NCI-H187 (cell line): ENCODE measurements around the gene TMEM119.
"Not testable (repeated sequence)": the region's sequence is repeated elsewhere in the genome, so short reads cannot be mapped to it uniquely, and the experiment has no call there.

Experiments
- DNase-seq, 2 experiments: peaks; one replicate each; lab custom pipeline; 2025; lab: John Stamatoyannopoulos, UW

The TMEM119 gene

DNA sequence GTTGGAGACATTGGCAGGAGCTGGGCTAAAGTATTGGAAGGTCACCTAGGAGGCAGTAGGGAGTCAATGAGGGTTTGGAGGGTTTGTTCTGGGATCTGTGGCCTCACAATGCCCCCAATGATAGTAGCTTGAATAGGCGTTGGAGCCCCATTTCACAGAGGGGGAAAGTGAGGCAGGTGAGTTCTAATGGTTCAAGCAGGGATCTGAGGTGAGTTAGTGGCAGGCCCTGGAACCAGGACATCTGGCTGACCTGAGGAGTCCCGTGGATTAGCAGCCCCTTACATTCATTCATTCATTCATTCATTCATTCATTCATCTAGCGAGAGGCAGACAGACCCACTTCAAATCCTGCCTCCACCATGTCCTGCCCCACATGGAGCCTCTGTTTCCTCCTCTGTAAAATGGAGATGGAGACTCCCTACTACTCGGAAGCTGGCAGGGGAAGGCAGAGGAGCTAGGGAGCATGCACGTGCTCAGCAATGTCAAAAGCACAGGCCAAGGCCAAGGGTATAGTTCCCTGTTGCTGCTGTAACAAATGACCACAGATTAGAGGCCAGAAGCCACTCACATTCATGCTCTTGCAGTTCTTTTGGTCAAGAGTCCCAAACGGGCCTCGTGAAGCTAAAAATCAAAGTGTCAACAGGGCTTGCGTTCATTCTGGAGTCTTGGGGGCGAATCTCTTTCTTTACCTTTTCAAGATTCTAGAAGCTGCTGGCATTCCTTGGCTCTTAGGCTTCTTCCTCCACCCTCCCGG, 2.2 kb upstream of the TMEM119 start:
- no peak for DNase-seq

DNA sequence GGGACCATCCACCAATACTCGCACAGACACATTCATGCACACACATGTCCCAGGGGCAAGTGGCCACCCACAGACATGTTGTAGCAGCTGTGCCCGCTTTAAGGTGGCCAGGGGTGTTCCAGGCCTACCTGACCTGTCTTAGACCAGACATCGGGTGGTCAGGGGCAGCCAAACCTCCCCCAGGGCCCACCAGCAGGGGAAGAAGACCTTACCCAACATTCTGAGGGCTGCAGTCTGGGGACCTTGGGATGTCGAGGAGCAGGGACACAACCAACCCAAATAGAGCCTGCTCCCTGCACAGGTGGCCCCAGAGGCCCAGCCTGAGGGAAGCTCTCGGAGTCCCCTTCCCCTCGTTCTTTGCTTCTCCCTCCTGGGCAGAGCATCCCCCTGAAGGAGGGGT, 1.7 kb upstream of the TMEM119 start:
- DNase-seq: no peak

DNA sequence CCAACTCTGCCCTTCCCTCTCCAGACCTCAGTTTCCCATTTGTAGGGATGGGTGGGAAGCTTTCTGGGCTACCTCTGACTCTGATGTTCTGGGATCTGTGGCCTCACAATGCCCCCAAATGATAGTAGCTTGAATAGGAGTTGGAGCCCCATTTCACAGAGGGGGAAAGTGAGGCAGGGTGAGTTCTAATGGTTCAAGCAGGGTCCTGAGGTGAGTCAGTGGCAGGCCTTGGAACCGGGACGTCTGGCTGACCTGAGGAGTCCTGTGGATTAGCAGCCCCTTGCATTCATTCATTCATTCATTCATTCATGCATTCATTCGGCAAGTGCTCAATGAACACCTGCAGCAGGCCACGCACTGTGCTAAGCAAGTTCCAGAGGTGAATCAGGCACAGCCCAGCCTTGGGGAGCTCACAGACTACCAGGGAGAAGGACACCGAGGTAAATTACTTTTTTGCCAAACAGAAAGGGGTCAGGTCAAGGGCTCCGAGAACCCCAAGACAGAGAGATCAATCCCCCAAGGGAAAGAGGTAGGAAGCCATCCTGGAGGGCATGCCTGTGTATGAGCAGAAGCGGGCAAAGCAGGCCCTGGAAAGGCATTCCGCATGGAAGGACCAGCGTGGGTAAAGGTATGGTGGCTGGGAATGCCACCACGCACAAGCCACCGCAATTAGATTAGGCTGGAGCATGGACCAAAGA, 818 bp upstream of the TMEM119 start:
- no peak for DNase-seq

DNA sequence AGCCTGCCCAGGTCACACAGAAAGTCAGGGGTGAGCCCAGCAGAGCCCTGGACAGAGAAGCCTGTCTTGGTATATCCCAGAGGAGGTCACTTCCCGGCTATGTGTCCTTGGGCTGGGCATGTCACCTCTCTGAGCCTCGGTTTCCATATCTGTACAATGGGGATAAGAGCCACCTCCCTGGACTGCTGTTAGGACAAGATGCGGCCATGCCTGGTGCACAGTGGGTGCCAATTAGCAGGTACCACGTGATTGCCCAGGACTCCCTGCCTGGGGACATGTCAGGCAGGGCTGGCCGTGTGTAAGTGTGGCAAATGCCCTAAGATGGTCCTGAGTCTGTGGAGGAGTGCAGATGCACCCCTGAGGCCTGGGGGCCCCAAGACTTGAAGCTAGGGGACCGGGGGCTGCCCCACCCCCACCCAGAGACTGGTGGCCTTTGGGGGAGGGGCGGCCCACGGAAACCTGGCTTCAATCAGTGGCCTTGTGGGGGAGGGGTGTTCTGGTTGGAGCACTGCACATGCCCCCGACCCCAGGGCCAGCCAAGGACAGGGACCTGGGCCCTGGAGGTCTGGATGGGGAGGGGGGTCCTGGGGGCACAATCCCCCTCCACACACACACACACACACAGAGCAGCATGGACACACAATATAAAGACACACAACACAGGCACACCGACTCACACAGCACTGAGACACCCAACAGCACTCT, 878 bp downstream of the TMEM119 start:
- no peak for DNase-seq

DNA sequence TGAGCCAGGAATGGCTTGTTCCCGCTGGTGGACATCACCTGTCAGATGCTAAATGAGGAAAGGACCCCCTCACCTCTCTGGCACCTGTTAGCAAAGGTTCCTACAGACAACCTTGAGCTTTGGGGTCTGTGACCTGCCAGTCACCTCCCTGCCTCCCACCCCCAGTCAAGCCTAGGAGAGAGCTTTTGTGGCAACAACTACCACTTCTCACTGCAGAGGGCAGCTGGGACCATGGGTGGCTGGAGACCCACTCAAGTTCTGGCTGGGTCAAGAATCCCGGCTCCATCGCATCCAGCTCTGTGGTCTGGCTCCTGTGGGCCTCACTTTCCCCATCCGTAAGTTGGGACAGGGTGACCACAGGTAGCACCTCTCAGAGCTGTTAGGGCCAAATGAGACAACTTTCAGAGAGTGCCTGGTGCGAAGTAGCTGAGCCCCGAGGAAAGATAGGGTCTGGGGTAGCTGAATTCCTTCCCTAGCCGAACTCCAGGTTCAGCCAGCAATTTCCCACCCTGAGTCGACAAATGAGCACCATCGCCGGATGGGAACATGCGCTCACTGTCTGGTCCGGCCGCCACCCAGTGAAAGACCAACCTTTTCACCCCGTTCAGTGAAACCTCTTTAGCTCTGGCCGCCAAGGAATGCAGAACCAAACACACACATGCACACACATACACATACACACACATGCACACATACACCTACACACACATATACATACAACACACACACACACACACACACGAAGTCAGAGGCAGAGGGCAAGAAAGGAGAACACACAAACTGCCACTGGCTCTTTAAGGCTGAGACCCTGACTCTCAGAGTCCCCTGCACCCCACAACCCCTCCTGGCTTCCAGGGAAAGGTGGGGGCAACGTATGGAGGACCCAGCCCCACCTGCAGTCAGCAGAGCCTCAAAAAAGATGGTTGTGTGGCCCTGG, 1.9 kb downstream of the TMEM119 start:
- no peak for DNase-seq

DNA sequence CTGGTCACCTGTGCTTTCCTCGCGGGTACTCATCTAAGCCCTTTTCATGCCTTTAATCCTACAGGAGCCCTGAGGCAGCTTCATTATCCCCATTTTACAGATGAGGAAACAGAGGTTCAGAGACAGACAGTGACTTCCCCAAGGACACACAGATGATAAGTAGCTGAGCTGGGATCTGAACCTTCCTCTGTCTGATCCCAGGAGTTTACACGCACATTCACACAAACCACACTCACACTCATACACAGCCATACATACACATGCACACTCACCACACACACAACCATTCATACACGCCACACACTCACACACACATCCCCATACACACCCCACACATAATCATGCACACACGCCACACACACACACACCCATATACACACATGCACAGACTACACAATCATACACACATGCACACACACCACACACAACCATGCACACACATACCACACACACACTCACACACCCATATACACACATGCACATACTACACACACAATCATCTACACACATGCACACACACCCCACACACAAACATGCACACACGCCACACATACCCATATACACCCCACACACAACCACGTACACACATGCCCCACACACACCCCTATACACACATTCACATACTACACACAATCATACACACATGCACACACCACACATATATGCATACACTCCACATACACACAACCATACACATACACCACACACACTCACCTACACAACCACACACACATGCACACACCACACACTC, 2.7 kb downstream of the TMEM119 start:
- DNase-seq: no peak

DNA sequence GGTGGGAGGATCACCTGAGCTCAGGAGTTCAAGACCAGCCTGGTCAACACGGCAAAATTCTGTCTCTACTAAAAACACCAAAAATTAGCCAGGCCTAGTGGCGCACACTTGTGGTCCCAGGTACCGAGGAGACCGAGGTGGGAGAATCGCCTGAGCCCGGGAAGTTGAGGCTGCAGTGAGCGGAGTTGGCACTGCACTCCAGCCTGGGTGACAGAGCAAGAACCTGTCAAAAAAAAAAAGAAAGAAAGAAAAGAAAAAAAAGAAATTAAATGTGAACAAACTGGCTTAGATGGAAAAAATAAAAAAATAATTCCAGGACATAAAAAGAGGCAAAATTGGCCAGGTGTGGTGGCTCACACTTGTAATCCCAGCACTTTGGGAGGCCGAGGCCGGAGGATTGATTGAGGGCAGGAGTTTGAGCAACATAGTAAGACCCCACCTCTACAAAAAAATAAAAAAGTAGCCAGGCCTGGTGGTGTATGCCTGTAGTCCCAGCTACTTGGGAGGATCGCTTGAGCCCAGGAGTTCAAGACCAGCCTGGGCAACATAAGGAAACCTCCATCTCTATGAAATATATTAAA, 3.5 kb downstream of the TMEM119 start:
- DNase-seq: no peak

DNA sequence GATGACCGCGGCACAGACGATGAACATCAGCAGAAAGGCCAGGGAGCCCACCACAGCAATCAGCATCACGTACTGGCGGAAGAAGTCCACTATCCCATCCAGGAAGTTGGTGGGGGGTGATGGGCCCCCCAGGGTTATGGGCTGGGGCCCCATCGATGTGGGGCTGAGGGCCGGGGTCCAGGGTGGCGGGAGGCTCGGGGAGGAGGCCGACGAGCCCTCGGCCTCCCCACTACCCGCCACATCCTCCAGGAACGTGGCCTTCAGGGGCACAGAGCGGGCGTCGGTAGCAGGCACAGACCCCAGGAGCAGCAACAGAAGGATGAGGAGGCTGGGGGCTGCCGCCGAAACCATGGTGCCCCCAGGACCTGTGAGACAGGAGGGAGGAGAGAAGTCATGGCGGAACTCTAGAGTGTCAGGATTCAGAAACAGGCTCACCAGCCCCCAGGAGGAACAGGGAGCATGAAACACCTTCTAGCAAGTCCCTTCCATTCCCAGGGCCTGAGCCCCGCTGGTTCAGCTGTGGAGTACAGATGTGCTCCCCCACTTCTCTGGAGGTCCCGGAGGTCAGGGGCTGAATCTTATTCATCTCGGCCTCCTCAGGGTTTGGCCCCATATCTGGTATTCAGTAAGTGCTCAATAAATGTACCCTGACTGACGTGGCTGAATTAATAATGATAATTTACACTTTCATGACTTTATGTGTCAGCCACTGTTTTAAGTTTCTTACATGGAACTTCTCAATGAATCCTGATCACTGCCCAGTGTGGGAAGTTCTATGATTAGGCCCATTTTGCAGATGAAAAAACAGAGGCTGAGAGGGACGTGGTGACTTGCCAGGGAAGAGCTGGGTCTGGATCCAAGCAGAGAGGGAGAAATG, 5.6 kb downstream of the TMEM119 start:
- no peak for DNase-seq

DNA sequence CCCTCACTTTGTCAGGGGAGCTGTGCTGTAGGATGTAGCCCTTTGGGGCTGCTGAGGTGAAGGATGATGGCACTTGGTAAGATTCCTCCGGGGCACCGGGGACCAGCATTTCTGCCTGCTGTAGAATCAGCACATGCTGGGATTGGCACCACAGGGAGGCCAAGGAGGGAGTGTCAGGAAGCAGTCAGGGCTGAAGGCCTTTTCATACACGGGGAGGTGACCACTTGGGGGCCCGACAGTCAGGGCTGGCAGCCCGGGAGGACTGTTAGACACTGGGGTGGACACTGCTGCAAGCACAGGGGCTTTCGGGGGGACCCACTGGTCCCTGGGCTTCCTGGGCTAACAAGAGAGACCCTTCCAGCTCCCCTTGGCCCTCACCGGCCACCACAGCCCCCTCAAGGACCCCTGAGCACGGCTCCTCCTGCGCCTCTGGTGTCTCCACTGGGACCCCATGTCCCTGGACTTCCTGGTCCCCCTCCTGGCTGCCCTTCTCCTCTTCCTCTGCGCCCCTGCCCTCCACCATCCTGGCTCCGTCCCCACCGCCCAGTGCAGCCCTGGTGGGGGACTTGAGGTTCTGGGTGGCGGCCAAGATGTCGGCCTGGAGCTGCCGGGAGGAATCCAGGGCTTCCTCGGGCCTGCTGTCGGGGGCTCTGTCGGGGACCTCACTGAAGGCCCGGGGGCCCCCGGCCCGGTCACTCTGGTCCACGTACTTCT, 6.5 kb downstream of the TMEM119 start:
- DNase-seq: no peak

DNA sequence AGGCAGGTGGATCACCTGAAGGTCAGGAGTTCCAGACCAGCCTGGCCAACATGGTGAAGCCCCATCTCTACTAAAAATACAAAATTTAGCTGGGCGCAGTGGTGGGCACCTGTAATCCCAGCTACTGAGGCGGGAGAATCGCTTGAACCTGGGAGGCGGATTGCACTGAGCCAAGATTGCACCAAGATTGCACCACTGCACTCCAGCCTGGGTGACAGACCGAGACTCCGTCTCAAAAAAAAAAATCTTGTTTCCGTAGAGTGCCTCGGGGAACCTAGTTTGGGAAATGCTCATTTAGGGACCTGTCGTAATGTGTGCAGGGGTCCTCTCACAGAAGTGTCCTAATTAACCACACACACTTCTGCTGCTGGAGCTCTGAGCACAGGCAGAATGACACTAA, 7.4 kb downstream of the TMEM119 start:
- DNase-seq: not testable (repeated sequence)

DNA sequence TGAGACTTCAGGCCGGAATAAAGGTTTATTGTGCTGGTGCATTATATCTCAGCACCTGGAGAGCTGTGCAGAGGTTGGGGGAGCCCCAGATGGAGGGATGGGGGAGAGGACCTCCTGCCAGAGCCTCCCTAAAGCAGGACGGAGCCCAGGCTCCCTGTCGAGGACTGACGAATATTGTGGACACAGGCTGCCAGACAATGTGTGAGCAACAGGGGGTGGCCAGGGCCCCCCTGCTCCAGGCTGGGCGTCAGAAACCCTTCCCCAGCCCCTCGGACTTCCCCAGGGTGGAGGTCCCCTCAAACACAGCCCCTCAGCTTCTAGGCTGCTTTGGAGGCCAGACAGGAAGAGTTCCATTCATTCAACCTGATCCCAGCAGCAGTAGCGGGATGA, 8.0 kb downstream of the TMEM119 start:
- no peak for DNase-seq

DNA sequence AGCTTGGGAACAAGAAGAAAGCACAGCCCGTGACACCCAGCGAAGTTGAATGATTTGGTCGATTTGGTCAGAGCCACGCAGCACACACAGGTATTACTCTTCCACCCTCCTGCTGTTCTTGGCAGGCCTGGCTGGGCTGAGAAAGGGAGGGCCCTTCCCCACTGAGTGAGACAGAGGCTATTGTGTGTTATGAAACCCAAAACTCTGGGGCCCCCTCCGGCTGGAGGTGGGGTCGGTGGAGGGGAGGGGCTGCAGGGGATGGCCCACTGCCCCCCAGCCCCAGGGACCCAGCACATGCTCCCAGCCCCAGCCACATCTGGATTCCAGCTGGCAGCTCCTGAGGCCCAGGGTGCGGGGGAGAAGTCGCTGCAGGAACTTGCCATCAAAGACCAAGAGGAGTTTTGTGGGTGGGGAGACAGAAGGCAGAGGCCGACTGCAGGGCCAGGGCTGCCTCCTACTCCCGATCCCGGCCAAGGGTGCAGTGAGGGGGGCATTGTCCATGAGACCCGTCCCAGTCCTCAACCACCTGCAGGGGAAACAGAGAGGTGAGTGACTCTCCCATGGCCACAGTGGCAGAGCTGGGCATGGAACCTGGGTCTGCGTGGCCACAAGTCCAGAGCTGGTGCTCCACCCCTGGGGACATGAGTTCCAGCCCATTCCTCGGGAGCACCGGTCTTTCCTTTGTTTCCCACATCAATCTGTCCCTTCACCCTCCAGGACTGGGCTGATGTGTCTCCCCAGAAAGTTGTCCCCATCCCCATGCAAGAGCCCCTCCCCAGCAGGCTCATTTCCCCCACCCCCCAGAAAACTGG, 8.7 kb downstream of the TMEM119 start:
- no peak for DNase-seq

DNA sequence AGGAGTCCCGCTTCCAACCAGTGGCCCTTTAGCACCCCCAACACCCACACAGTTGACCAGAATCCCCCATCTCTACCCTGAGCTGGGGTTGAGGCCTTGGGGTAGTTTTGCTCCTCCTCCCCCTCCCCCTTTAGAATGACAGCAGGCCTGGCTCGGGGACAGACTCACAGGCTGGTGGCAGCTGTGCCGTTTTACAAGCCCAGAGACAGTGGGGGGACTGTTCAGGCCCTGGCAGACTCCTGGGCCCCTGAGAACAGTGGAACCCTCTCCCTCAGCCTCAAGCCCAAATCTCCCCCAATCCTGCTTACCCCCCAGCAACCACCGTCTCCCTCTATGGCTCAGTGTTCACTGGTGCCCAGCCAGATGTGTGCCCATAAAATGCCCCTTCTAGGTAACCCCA, 10.1 kb downstream of the TMEM119 start:
- DNase-seq: no peak

DNA sequence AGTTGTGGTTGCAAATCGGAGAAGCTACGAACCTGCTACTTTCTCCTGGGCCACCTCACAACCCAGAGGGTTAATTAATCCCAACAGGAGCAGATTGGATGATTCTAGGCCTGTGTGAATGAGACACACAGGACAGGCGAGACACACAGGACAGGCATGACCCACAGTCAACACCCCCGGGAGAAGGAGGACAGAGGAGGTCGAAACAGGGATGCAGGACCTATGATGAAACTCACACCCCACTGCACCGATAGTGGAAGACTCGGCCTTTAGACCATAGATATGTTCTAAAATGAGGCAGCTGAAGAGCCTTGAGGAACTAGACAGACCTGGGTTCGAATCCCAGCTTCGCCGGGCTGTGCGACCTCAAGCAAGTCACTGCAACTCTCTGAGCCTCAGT, 11.6 kb downstream of the TMEM119 start:
- no peak for DNase-seq

DNA sequence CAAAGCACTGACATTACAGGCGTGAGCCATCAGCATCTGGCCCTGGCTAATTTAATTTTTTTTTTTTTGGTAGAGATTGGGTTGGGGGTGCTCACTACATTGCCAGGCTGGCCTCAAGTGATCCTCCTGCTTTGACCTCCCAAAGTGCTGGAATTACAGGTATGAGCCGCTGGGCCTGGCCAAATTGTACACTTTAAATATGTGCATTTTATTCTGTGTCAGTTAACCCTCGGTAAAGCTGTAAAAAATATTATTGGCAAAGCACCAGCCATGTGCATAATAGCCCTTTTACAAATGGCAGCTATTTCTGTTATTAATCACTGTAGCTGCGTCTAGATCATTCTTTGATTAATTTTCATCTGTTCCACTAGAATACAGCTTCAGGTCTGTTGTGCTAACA, 12.0 kb downstream of the TMEM119 start:
- no peak for DNase-seq

DNA sequence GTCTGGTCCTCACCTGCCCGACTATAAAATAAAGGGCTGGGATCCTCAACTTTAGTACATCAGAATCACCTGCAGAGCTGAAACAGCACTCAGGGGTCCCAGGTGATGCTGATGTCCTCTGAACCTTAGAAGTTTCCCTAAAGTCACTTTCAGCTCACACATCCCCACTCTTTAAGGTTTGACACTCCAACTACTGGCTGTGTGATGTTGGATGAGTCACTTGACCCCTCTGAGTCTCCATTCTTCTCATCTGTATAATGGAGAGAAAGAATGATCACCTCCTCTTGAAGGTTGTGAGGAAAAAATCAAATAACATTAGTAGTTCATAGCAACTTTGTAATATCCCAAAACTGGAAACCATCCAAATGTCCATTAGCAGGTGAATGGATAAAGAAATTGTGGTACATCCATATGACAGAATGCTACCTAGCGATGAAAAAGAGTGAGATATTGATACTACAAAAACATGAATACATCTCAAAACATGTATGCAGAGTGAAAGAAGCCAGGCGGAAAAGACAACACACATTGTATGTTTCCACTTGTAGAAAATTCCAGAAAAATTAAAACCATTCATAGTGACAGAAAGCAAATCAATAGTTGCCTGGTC, 13.3 kb downstream of the TMEM119 start:
- DNase-seq: no peak

DNA sequence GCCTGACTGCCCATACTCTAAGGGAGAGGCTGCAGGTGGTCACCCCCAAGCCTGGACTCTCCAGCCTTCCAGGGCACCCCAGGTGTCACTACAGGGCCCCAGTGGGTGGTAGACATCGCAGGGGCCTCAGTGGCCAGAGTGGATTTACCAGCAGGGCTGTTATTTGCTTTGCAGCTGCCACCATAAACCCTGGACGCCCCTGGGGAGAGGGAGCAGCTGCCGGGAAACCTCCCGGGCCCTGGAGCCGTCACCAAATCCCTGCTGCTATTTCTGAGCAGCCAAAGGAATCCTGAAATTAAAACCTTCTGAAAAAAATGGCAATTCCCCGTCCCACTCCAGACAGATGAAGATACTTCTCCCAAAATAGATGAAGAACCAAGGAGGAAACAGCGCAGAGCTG, 13.9 kb downstream of the TMEM119 start:
- DNase-seq: no peak
